PC-3 (cell line): ENCODE data around the gene RNU1-2.

Source experiments
- EZH2 ChIP-seq: fragments of 300-600 bp; sonication (generic); IDR thresholded peaks from one replicate; pipeline ENCODE4 v1.6.1; 2017; ENCODE audit warnings: antibody characterized with exemption, mild to moderate bottlenecking, low read length; ENCODE audit not compliant: unreplicated experiment
- EZH2phosphoT487 ChIP-seq: fragments of 300-600 bp; sonication (generic); IDR thresholded peaks from 2 replicates; pipeline ENCODE4 v1.6.1; 2018; ENCODE audit warnings: mild to moderate bottlenecking, antibody characterized with exemption, low read length, borderline replicate concordance
- TF ChIP-seq, protein P1 (sequence below): fragments of 300-600 bp; sonication (generic); conservative IDR thresholded peaks from 2 replicates; pipeline ENCODE4 v1.5.1; 2017; ENCODE audit warnings: antibody characterized with exemption, low read depth, mild to moderate bottlenecking, low read length

DNA sequence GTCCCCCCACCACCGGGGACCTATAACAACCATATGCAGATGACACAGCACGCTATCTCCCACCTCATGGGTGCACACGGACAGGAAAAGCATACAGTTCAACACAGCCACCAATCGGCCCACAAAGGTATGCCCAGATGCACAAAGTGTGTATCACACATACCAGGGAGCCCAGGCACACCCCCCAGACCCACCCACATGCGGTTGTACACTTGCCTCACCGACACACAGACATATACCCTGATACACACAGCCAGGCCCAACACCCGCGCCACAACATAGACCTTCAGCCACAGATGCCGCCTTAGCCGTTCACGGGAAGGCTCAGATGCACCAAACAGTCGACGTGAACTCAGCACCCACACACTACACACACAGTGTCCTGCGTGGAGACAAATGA is 31.5 kb downstream of the RNU1-2 start:
- TF ChIP-seq, protein P1, sequence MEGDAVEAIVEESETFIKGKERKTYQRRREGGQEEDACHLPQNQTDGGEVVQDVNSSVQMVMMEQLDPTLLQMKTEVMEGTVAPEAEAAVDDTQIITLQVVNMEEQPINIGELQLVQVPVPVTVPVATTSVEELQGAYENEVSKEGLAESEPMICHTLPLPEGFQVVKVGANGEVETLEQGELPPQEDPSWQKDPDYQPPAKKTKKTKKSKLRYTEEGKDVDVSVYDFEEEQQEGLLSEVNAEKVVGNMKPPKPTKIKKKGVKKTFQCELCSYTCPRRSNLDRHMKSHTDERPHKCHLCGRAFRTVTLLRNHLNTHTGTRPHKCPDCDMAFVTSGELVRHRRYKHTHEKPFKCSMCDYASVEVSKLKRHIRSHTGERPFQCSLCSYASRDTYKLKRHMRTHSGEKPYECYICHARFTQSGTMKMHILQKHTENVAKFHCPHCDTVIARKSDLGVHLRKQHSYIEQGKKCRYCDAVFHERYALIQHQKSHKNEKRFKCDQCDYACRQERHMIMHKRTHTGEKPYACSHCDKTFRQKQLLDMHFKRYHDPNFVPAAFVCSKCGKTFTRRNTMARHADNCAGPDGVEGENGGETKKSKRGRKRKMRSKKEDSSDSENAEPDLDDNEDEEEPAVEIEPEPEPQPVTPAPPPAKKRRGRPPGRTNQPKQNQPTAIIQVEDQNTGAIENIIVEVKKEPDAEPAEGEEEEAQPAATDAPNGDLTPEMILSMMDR: no peak
- TF ChIP-seq EZH2 (no peak), EZH2phosphoT487 (no peak)
